A673 (cell line): ENCODE data around the gene B4GALNT3. TPM values are rescaled to one million over a fixed set of nuclear protein-coding genes. Genes with fewer than 3 reads are reported as not detected.

ENCODE experiments used
- BruUV-seq: library from RNA; stranded (reverse); fragments of 400-500 nt; replicated peaks from 2 replicates; lab custom pipeline; 2021; lab: Mats Ljungman, UMichigan
- CTCF ChIA-PET: fragments of 300-600 bp; sonication (Branson Sonifier 250); formaldehyde crosslinking; loops from one replicate; lab custom pipeline; 2022; ENCODE audit warnings: antibody characterized with exemption; lab: Charles Lee
- POLR2A ChIA-PET: fragments of 300-600 bp; sonication (Branson Sonifier 250); formaldehyde crosslinking; loops from one replicate; lab custom pipeline; 2022; ENCODE audit warnings: antibody characterized with exemption; ENCODE audit not compliant: low non-redundant PET; lab: Charles Lee
- DNase-seq: peaks from one replicate; pipeline ENCODE4 v3.0.0-alpha.2; 2015; ENCODE audit warnings: low spot score
- H3K27ac ChIP-seq: fragments of 200-600 bp; sonication (generic); 2 replicates; pipeline ENCODE4 v1.5.1; 2016; ENCODE audit warnings: mixed run types, low read depth, mild to moderate bottlenecking, mixed read lengths, antibody characterized with exemption, low read length; ENCODE audit not compliant: poor library complexity, severe bottlenecking
- H3K27me3 ChIP-seq: fragments of 200-600 bp; sonication (generic); replicated peaks from 2 replicates; pipeline ENCODE4 v1.6.1; 2017; ENCODE audit warnings: mixed run types, low read depth, mild to moderate bottlenecking, mixed read lengths, antibody characterized with exemption, low read length; ENCODE audit not compliant: insufficient read depth, poor library complexity
- H3K36me3 ChIP-seq: fragments of 200-600 bp; sonication (generic); 2 replicates; pipeline ENCODE4 v1.6.1; 2016; ENCODE audit warnings: mixed run types, mild to moderate bottlenecking, mixed read lengths, antibody characterized with exemption, low read length; ENCODE audit not compliant: insufficient read depth, poor library complexity, severe bottlenecking
- H3K4me1 ChIP-seq: fragments of 200-600 bp; sonication (generic); 2 replicates; pipeline ENCODE4 v1.6.1; 2017; ENCODE audit warnings: mixed run types, mild to moderate bottlenecking, mixed read lengths, antibody characterized with exemption, low read length; ENCODE audit not compliant: insufficient read depth, poor library complexity, severe bottlenecking
- H3K4me3 ChIP-seq: fragments of 200-600 bp; sonication (generic); 2 replicates; pipeline ENCODE4 v1.5.1; 2016; ENCODE audit warnings: low read depth, mixed run types, mild to moderate bottlenecking, mixed read lengths, low read length; ENCODE audit not compliant: poor library complexity, severe bottlenecking
- H3K9me3 ChIP-seq: fragments of 200-600 bp; sonication (generic); 2 replicates; pipeline ENCODE4 v1.6.1; 2016; ENCODE audit warnings: mixed run types, low read depth, mild to moderate bottlenecking, mixed read lengths, antibody characterized with exemption, low read length; ENCODE audit not compliant: poor library complexity, severe bottlenecking
- EZH2 ChIP-seq: fragments of 200-600 bp; sonication (generic); IDR thresholded peaks from 2 replicates; pipeline ENCODE4 v1.6.1; 2017; ENCODE audit warnings: borderline replicate concordance, low read depth, mild to moderate bottlenecking, mixed read lengths, antibody characterized with exemption, low read length; ENCODE audit not compliant: poor library complexity, severe bottlenecking
- intact Hi-C: fragments of 100-400 bp; cut with micrococcal nuclease; formaldehyde crosslinking; loops from one replicate; pipeline ENCODE4 v1.10.0; 2022; ENCODE audit not compliant: unreplicated experiment
- total RNA-seq: library from RNA; stranded (reverse); gene quantifications from 2 replicates; pipeline ENCODE4 v1.2.3, GENCODE V29; 2021
- TF ChIP-seq, protein P1 (sequence below): fragments of 300-800, 200-600 bp; sonication (generic); conservative IDR thresholded peaks from 2 replicates; pipeline ENCODE4 v1.5.1; 2017; ENCODE audit warnings: low read depth, mild to moderate bottlenecking, antibody characterized with exemption, low read length, moderate library complexity, mixed read lengths

B4GALNT3 gene
- total RNA-seq, 1 experiment from 2014 or later, result 19.4 TPM

DNA sequence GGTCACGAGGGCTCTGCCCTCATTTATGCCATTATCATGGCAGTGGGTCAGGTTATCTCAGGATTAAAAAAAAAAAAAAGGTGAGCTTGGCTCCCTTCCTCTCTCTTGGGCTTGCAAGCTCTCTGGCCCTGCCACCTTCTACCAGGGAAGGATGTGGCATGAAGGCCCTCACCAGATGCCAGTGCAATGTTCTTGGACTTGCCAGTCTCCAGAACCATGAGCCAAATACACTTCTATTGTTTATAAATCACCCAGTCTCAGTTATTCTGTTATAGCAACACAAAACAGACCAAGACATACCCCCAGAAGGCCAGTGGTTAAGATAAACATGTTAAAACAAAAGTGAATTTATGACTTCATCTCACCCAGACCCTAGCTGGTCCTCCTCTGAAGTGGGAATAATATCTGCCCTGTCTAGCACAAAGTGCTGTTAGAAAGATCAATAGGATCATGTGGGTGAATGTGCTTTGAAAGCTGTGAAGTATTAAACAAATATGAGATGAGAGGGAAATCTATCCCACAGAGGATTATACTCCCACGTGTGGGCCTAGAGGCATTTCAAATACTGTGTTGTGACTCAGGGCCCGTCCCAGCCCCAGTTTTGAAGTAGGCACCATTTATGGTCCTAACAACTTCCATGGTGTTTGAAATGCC is 114.9 kb downstream of the B4GALNT3 start:
- H3K4me1 ChIP-seq, result peaks cover 16% of the 10 kb centered on the region
- ChIA-PET POLR2A (interaction anchor here (0.6 kb wide), 1 partner anchor 519 kb away, joined by 6 read pairs; no protein-coding TSS in a partner anchor), CTCF (interaction anchor here (0.6 kb wide), 1 partner anchor 239 kb away, joined by 3 read pairs; no protein-coding TSS in a partner anchor)
- H3K27ac ChIP-seq, result no peak overlapping the region
- no TSS peak for BruUV-seq
- no peaks in the 10 kb centered on the region for H3K27me3 ChIP-seq
- H3K9me3 ChIP-seq, result peaks cover 3% of the 10 kb centered on the region
- H3K36me3 ChIP-seq, result no peaks in the 10 kb centered on the region
- intact Hi-C loops, result no loop called here
- no peak overlapping the region for H3K4me3 ChIP-seq
- no peak for TF ChIP-seq EZH2
- TF ChIP-seq, protein P1, sequence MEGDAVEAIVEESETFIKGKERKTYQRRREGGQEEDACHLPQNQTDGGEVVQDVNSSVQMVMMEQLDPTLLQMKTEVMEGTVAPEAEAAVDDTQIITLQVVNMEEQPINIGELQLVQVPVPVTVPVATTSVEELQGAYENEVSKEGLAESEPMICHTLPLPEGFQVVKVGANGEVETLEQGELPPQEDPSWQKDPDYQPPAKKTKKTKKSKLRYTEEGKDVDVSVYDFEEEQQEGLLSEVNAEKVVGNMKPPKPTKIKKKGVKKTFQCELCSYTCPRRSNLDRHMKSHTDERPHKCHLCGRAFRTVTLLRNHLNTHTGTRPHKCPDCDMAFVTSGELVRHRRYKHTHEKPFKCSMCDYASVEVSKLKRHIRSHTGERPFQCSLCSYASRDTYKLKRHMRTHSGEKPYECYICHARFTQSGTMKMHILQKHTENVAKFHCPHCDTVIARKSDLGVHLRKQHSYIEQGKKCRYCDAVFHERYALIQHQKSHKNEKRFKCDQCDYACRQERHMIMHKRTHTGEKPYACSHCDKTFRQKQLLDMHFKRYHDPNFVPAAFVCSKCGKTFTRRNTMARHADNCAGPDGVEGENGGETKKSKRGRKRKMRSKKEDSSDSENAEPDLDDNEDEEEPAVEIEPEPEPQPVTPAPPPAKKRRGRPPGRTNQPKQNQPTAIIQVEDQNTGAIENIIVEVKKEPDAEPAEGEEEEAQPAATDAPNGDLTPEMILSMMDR, result no peak
- DNase-seq, result no peak

- ChIA-PET POLR2A (interaction anchor here (0.6 kb wide), 1 partner anchor 518 kb away, joined by 6 read pairs; no protein-coding TSS in a partner anchor), CTCF (interaction anchor here (1.3 to 2.7 kb wide), 3 partner anchors 176 to 518 kb away, joined by 7 to 9 read pairs (median 8); no protein-coding TSS in a partner anchor)
- Histone ChIP-seq H3K4me1 (peaks cover 17% of the 10 kb centered on the region), H3K36me3 (no peaks in the 10 kb centered on the region), H3K27me3 (no peaks in the 10 kb centered on the region), H3K4me3 (no peak overlapping the region), H3K9me3 (peaks cover 3% of the 10 kb centered on the region), H3K27ac (no peak overlapping the region)
- no TSS peak for BruUV-seq
- DNase-seq, result no peak
- intact Hi-C loops, result no loop called here
- TF ChIP-seq, protein P1, result no peak
- no peak for TF ChIP-seq EZH2
Measured at GRCh38 chr12:575129-575502, 115.4 kb downstream of the B4GALNT3 start.

- Histone ChIP-seq H3K4me1 (peaks cover 17% of the 10 kb centered on the region), H3K27ac (no peak overlapping the region)
Measured at GRCh38 chr12:575948-576614, 116.3 kb downstream of the B4GALNT3 start.

More at GRCh38 chr12:575948-576614, 116.3 kb downstream of the B4GALNT3 start:
- ChIA-PET CTCF (interaction anchor here (0.5 to 2.7 kb wide), 11 partner anchors 22 to 517 kb away, joined by 3 to 9 read pairs (median 5); partner anchors contain the start of gene RAD52), POLR2A (no interaction called here)
- peaks cover 3% of the 10 kb centered on the region for H3K9me3 ChIP-seq
- no peaks in the 10 kb centered on the region for H3K36me3 ChIP-seq
- intact Hi-C loops, result loop anchor here (1.0 to 2.0 kb wide), 2 partner anchors 175 to 238 kb away; no protein-coding TSS in a partner anchor
- no peak overlapping the region for H3K4me3 ChIP-seq
- DNase-seq, result peak; percentile 89
- no peak for TF ChIP-seq EZH2
- TF ChIP-seq, protein P1, result peak; percentile 99
- H3K27me3 ChIP-seq, result no peaks in the 10 kb centered on the region
- BruUV-seq, result no TSS peak
